ENCODE measurements around the gene CCT4.
"Not testable (repeated sequence)": the region's sequence is repeated elsewhere in the genome, so short reads cannot be mapped to it uniquely, and the experiment has no call there.

Gene CCT4

GRCh38 chr2:61920548-61920947 is 32.1 kb upstream of the CCT4 start:
- H3K27ac ChIP-seq (replicated peaks; ENCODE audit: low read length) = no peak overlapping the region
- no peak overlapping the region for H3K9ac ChIP-seq (ENCODE audit: low read depth, low read length, poor library complexity)
- H3K4ac ChIP-seq (ENCODE audit: low read length) = no peak overlapping the region
- H2AK5ac ChIP-seq (ENCODE audit: low read depth, low read length) = no peak overlapping the region
- no peak overlapping the region for H2BK15ac ChIP-seq (ENCODE audit: low read length)
- no peak overlapping the region for H2BK5ac ChIP-seq (ENCODE audit: low read length)
- H3K4me3 ChIP-seq (ENCODE audit: low read length in 2 of 2) = no peak overlapping the region
- no peaks in the 10 kb centered on the region for H3K27me3 ChIP-seq (ENCODE audit: control insufficient read depth in 3 of 3, insufficient read depth in 3 of 3, low read depth in 1 of 3, low read length in 3 of 3)
- no peak overlapping the region for H3K4me2 ChIP-seq (ENCODE audit: insufficient read depth, low read length, poor library complexity, severe bottlenecking)
- no peaks in the 10 kb centered on the region for H3K36me3 ChIP-seq (replicated peaks in 1 of 2; ENCODE audit: control insufficient read depth in 2 of 2, insufficient read depth in 2 of 2, low read length in 2 of 2)
- H4K91ac ChIP-seq (ENCODE audit: low read depth, low read length, poor library complexity) = no peak overlapping the region
- no CpG with 5 or more reads among the region's 1 CpG for WGBS, 2 donors (ENCODE audit: extremely low coverage in 2 of 2, insufficient read length in 2 of 2, insufficient replicate concordance in 1 of 2)
- no peaks in the 10 kb centered on the region for H3K4me1 ChIP-seq (ENCODE audit: control insufficient read depth in 2 of 2, insufficient read depth in 1 of 2, low read depth in 1 of 2, low read length in 2 of 2)
- H3K9me3 ChIP-seq (replicated peaks in 1 of 2; ENCODE audit: control insufficient read depth in 2 of 2, insufficient read depth in 1 of 2, low read depth in 1 of 2, low read length in 2 of 2) = no peaks in the 10 kb centered on the region
- H2AFZ ChIP-seq (ENCODE audit: low read length) = no peak overlapping the region
- DNase-seq (ENCODE audit: low spot score) = no peak
- no peak overlapping the region for H2BK120ac ChIP-seq (ENCODE audit: low read depth, low read length)
- no peaks in the 10 kb centered on the region for H3K79me1 ChIP-seq (ENCODE audit: low read depth, low read length)
- no peak overlapping the region for H4K8ac ChIP-seq (ENCODE audit: low read depth, low read length)
- H2BK12ac ChIP-seq (ENCODE audit: low read length) = no peak overlapping the region
- no peak overlapping the region for H3K18ac ChIP-seq (ENCODE audit: low read length)
- H3K14ac ChIP-seq (ENCODE audit: low read length) = no peak overlapping the region
- no peak overlapping the region for H3K23ac ChIP-seq (ENCODE audit: low read depth, low read length, poor library complexity)

GRCh38 chr2:61914794-61915193 is 26.3 kb upstream of the CCT4 start:
- not testable (repeated sequence) for H3K14ac ChIP-seq (ENCODE audit: low read length); H3K36me3 ChIP-seq (replicated peaks in 1 of 2; ENCODE audit: control insufficient read depth in 2 of 2, insufficient read depth in 2 of 2, low read length in 2 of 2); H3K4ac ChIP-seq (ENCODE audit: low read length); H2BK12ac ChIP-seq (ENCODE audit: low read length); H3K18ac ChIP-seq (ENCODE audit: low read length); DNase-seq (ENCODE audit: low spot score); H3K27me3 ChIP-seq (ENCODE audit: control insufficient read depth in 3 of 3, insufficient read depth in 3 of 3, low read depth in 1 of 3, low read length in 3 of 3); H3K4me3 ChIP-seq (ENCODE audit: low read length in 2 of 2); H2AK5ac ChIP-seq (ENCODE audit: low read depth, low read length); H2BK120ac ChIP-seq (ENCODE audit: low read depth, low read length); H2BK15ac ChIP-seq (ENCODE audit: low read length); H3K23ac ChIP-seq (ENCODE audit: low read depth, low read length, poor library complexity); H3K27ac ChIP-seq (replicated peaks; ENCODE audit: low read length); H4K8ac ChIP-seq (ENCODE audit: low read depth, low read length); H2BK5ac ChIP-seq (ENCODE audit: low read length); H3K9me3 ChIP-seq (replicated peaks in 1 of 2; ENCODE audit: control insufficient read depth in 2 of 2, insufficient read depth in 1 of 2, low read depth in 1 of 2, low read length in 2 of 2); H3K4me1 ChIP-seq (ENCODE audit: control insufficient read depth in 2 of 2, insufficient read depth in 1 of 2, low read depth in 1 of 2, low read length in 2 of 2); H2AFZ ChIP-seq (ENCODE audit: low read length); H3K79me1 ChIP-seq (ENCODE audit: low read depth, low read length); H4K91ac ChIP-seq (ENCODE audit: low read depth, low read length, poor library complexity); H3K4me2 ChIP-seq (ENCODE audit: insufficient read depth, low read length, poor library complexity, severe bottlenecking)
- WGBS, 2 donors (ENCODE audit: extremely low coverage in 2 of 2, insufficient read length in 2 of 2, insufficient replicate concordance in 1 of 2) = no CpG with 5 or more reads among the region's 4 CpGs
- peak overlapping the region; percentile 60 for H3K9ac ChIP-seq (ENCODE audit: low read depth, low read length, poor library complexity)

GRCh38 chr2:61911510-61911909 is 23.1 kb upstream of the CCT4 start:
- Histone ChIP-seq H3K36me3 (replicated peaks in 1 of 2; ENCODE audit: control insufficient read depth in 2 of 2, insufficient read depth in 2 of 2, low read length in 2 of 2) (no peaks in the 10 kb centered on the region), H3K27ac (replicated peaks; ENCODE audit: low read length) (no peak overlapping the region), H3K9me3 (replicated peaks in 1 of 2; ENCODE audit: control insufficient read depth in 2 of 2, insufficient read depth in 1 of 2, low read depth in 1 of 2, low read length in 2 of 2) (no peaks in the 10 kb centered on the region), H3K9ac (ENCODE audit: low read depth, low read length, poor library complexity) (no peak overlapping the region), H3K14ac (ENCODE audit: low read length) (no peak overlapping the region), H2BK15ac (ENCODE audit: low read length) (no peak overlapping the region), H4K91ac (ENCODE audit: low read depth, low read length, poor library complexity) (no peak overlapping the region), H3K4me1 (ENCODE audit: control insufficient read depth in 2 of 2, insufficient read depth in 1 of 2, low read depth in 1 of 2, low read length in 2 of 2) (no peaks in the 10 kb centered on the region), H2BK5ac (ENCODE audit: low read length) (no peak overlapping the region), H2BK120ac (ENCODE audit: low read depth, low read length) (no peak overlapping the region), H4K8ac (ENCODE audit: low read depth, low read length) (no peak overlapping the region), H3K23ac (ENCODE audit: low read depth, low read length, poor library complexity) (no peak overlapping the region), H2AK5ac (ENCODE audit: low read depth, low read length) (no peak overlapping the region), H3K18ac (ENCODE audit: low read length) (no peak overlapping the region), H2AFZ (ENCODE audit: low read length) (no peak overlapping the region), H3K79me1 (ENCODE audit: low read depth, low read length) (no peaks in the 10 kb centered on the region), H3K4me3 (ENCODE audit: low read length in 2 of 2) (no peak overlapping the region), H3K4ac (ENCODE audit: low read length) (no peak overlapping the region), H3K27me3 (ENCODE audit: control insufficient read depth in 3 of 3, insufficient read depth in 3 of 3, low read depth in 1 of 3, low read length in 3 of 3) (no peaks in the 10 kb centered on the region), H3K4me2 (ENCODE audit: insufficient read depth, low read length, poor library complexity, severe bottlenecking) (no peak overlapping the region), H2BK12ac (ENCODE audit: low read length) (no peak overlapping the region)
- no peak for DNase-seq (ENCODE audit: low spot score)
- no CpG with 5 or more reads among the region's 4 CpGs for WGBS, 2 donors (ENCODE audit: extremely low coverage in 2 of 2, insufficient read length in 2 of 2, insufficient replicate concordance in 1 of 2)

GRCh38 chr2:61910603-61911002 is 22.1 kb upstream of the CCT4 start:
- Histone ChIP-seq H3K36me3 (replicated peaks in 1 of 2; ENCODE audit: control insufficient read depth in 2 of 2, insufficient read depth in 2 of 2, low read length in 2 of 2) (no peaks in the 10 kb centered on the region), H2AK5ac (ENCODE audit: low read depth, low read length) (no peak overlapping the region), H3K27me3 (ENCODE audit: control insufficient read depth in 3 of 3, insufficient read depth in 3 of 3, low read depth in 1 of 3, low read length in 3 of 3) (no peaks in the 10 kb centered on the region), H3K27ac (replicated peaks; ENCODE audit: low read length) (no peak overlapping the region), H2BK5ac (ENCODE audit: low read length) (no peak overlapping the region), H3K9ac (ENCODE audit: low read depth, low read length, poor library complexity) (no peak overlapping the region), H2BK12ac (ENCODE audit: low read length) (no peak overlapping the region), H3K79me1 (ENCODE audit: low read depth, low read length) (no peaks in the 10 kb centered on the region), H3K4me3 (ENCODE audit: low read length in 2 of 2) (no peak overlapping the region), H3K4ac (ENCODE audit: low read length) (no peak overlapping the region), H4K8ac (ENCODE audit: low read depth, low read length) (no peak overlapping the region), H3K4me1 (ENCODE audit: control insufficient read depth in 2 of 2, insufficient read depth in 1 of 2, low read depth in 1 of 2, low read length in 2 of 2) (no peaks in the 10 kb centered on the region), H3K23ac (ENCODE audit: low read depth, low read length, poor library complexity) (no peak overlapping the region), H3K18ac (ENCODE audit: low read length) (no peak overlapping the region), H4K91ac (ENCODE audit: low read depth, low read length, poor library complexity) (no peak overlapping the region), H3K14ac (ENCODE audit: low read length) (no peak overlapping the region), H2BK15ac (ENCODE audit: low read length) (no peak overlapping the region), H2BK120ac (ENCODE audit: low read depth, low read length) (no peak overlapping the region), H3K9me3 (replicated peaks in 1 of 2; ENCODE audit: control insufficient read depth in 2 of 2, insufficient read depth in 1 of 2, low read depth in 1 of 2, low read length in 2 of 2) (no peaks in the 10 kb centered on the region), H3K4me2 (ENCODE audit: insufficient read depth, low read length, poor library complexity, severe bottlenecking) (no peak overlapping the region), H2AFZ (ENCODE audit: low read length) (no peak overlapping the region)
- WGBS, 2 donors (ENCODE audit: extremely low coverage in 2 of 2, insufficient read length in 2 of 2, insufficient replicate concordance in 1 of 2) = no CpG with 5 or more reads among the region's 9 CpGs
- no peak for DNase-seq (ENCODE audit: low spot score)

Data from neuronal stem cell (in vitro differentiated cells).